Right cardiac atrium (tissue), 5 donors: Measurements from ENCODE around the gene BSDC1. TPM values are rescaled to one million over a fixed set of nuclear protein-coding genes. Genes with fewer than 3 reads are reported as not detected.

Experiments used
- ATAC-seq, 2 donors: fragments of 200-7000 bp; cut with Tn5 transposase; one replicate each; pipeline versions ENCODE4 v1.8.0 to v1.9.1; 2020; ENCODE audit warnings: moderate library complexity in 2 of 2, mild to moderate bottlenecking in 1 of 2
- DNase-seq, 3 donors: peaks; one replicate each; pipeline ENCODE4 v3.0.0-alpha.2; 2020
- H3K27ac ChIP-seq: one replicate; pipeline ENCODE4 v1.5.1; 2013; ENCODE audit warnings: mild to moderate bottlenecking, low read length, control low read depth, moderate library complexity
- H3K27me3 ChIP-seq: one replicate; pipeline ENCODE4 v1.6.1; 2013; ENCODE audit not compliant: control insufficient read depth, insufficient read depth
- H3K4me1 ChIP-seq: one replicate; pipeline ENCODE4 v1.6.1; 2013; ENCODE audit warnings: low read length; ENCODE audit not compliant: control insufficient read depth, insufficient read depth
- H3K4me3 ChIP-seq: one replicate; pipeline ENCODE4 v1.5.1; 2013; ENCODE audit warnings: low read length, control low read depth
- H3K9me3 ChIP-seq: one replicate; pipeline ENCODE4 v1.6.1; 2013; ENCODE audit warnings: low read length; ENCODE audit not compliant: control insufficient read depth
- WGBS: extraction: QIAGEN DNeasy Blood & Tissue Kit; methylation state at CpG from one replicate; pipeline ENCODE4 v1.1.7; 2013; 5-methylcytosine and 5-hydroxymethylcytosine counted together
- intact Hi-C, 4 donors: fragments of 100-400 bp; cut with DNase I; formaldehyde crosslinking; loops; one replicate each; pipeline versions ENCODE4 v1.11.0 to v1.14.0; 2022 to 2023
- polyA plus RNA-seq: library from polyadenylated mRNA; stranded (reverse); fragments of 200-250 nt; gene quantifications from one replicate; pipeline ENCODE4 v1.2.3, GENCODE V29; 2013
- total RNA-seq, 4 donors: library from RNA; stranded (reverse); fragmentation: NEBNext Ultra II Directional; extraction: Animal tissue kit (Norgen Biotek cat#: 25700); gene quantifications; one replicate each; pipeline ENCODE4 v1.2.1, GENCODE V29; 2021
- donor health status: healthy with polysubstance abuse.
- donor health status: DM: no; HTN: yes; CAD: no.
- donor health status: DM: no; HTN: no; CAD: no.
- donor health status: DM: no; HTN: yes; CAD: no; lungs with severe emphysema.
- donor health status: DM: yes; HTN: yes; CAD: no.

The BSDC1 gene
- total and polyA plus RNA-seq, 5 donors, result 37.1 to 56.0 (median 43.5) TPM

- H3K4me3 ChIP-seq, result peak overlapping the region; percentile 66
- no peak for DNase-seq
- intact Hi-C loops, result loop anchor here in 1 of 4 donors (10.0 kb wide), 1 partner anchor 481 kb away; the partner anchor contains the start of gene FNDC5
- peaks cover 2% of the 10 kb centered on the region for H3K4me1 ChIP-seq
- peak; percentile 10 to 30 for ATAC-seq
- WGBS, result under 1% methylated on average over 15 of the region's 15 CpGs
- peak overlapping the region; percentile 87 for H3K27ac ChIP-seq
- no peaks in the 10 kb centered on the region for H3K9me3 ChIP-seq
- no peaks in the 10 kb centered on the region for H3K27me3 ChIP-seq
These were observed 455 bp downstream of the BSDC1 start for GRCh38 chr1:32393832-32394140.

GRCh38 chr1:32393136-32393535 lies 1.1 kb downstream of the BSDC1 start:
- DNase-seq (no peak), ATAC-seq (no peak)
- H3K4me1 ChIP-seq, result peaks cover 2% of the 10 kb centered on the region
- intact Hi-C loops, result loop anchor here in 1 of 4 donors (10.0 kb wide), 1 partner anchor 482 kb away; the partner anchor contains the start of gene FNDC5
- no peaks in the 10 kb centered on the region for H3K27me3 ChIP-seq
- 33% methylated on average over 1 of the region's 1 CpG for WGBS
- no peak overlapping the region for H3K27ac ChIP-seq
- H3K9me3 ChIP-seq, result no peaks in the 10 kb centered on the region
- peak overlapping the region; percentile 66 for H3K4me3 ChIP-seq

- Histone ChIP-seq H3K27ac (no peak overlapping the region), H3K4me3 (no peak overlapping the region), H3K9me3 (no peaks in the 10 kb centered on the region), H3K27me3 (no peaks in the 10 kb centered on the region), H3K4me1 (peaks cover 2% of the 10 kb centered on the region)
- intact Hi-C loops, result loop anchor here in 1 of 4 donors (10.0 kb wide), 1 partner anchor 482 kb away; the partner anchor contains the start of gene FNDC5
- 41% methylated on average over 3 of the region's 3 CpGs for WGBS
- ATAC-seq, result no peak
- no peak for DNase-seq
These were observed 1.9 kb downstream of the BSDC1 start for GRCh38 chr1:32392325-32392724.

- Histone ChIP-seq H3K9me3 (no peaks in the 10 kb centered on the region), H3K4me1 (peaks cover 2% of the 10 kb centered on the region), H3K4me3 (no peak overlapping the region), H3K27me3 (no peaks in the 10 kb centered on the region), H3K27ac (no peak overlapping the region)
- intact Hi-C loops, result loop anchor here in 1 of 4 donors (10.0 kb wide), 1 partner anchor 484 kb away; the partner anchor contains the start of gene FNDC5
- no peak for ATAC-seq
- WGBS, result 42% methylated on average over 8 of the region's 8 CpGs
- no peak for DNase-seq
These were observed 3.1 kb downstream of the BSDC1 start for GRCh38 chr1:32390904-32391870.

- no peaks in the 10 kb centered on the region for H3K9me3 ChIP-seq
- no peak overlapping the region for H3K4me3 ChIP-seq
- no peaks in the 10 kb centered on the region for H3K27me3 ChIP-seq
- intact Hi-C loops, result no loop called here
- WGBS, result 62% methylated on average over 6 of the region's 6 CpGs
- ATAC-seq, result no peak
- peaks cover 2% of the 10 kb centered on the region for H3K4me1 ChIP-seq
- no peak overlapping the region for H3K27ac ChIP-seq
- DNase-seq, result no peak
These were observed 5.6 kb downstream of the BSDC1 start for GRCh38 chr1:32388641-32389040.

GRCh38 chr1:32386676-32387392 lies 7.4 kb downstream of the BSDC1 start:
- no peaks in the 10 kb centered on the region for H3K4me1 ChIP-seq
- 89% methylated on average over 13 of the region's 13 CpGs for WGBS
- no peaks in the 10 kb centered on the region for H3K27me3 ChIP-seq
- no peak for DNase-seq
- intact Hi-C loops, result no loop called here
- no peaks in the 10 kb centered on the region for H3K9me3 ChIP-seq
- no peak overlapping the region for H3K27ac ChIP-seq
- no peak overlapping the region for H3K4me3 ChIP-seq
- no peak for ATAC-seq

GRCh38 chr1:32380057-32380456 lies 14.2 kb downstream of the BSDC1 start:
- DNase-seq (no peak), ATAC-seq (no peak)
- intact Hi-C loops, result no loop called here
- Histone ChIP-seq H3K9me3 (no peaks in the 10 kb centered on the region), H3K27me3 (no peaks in the 10 kb centered on the region), H3K4me1 (no peaks in the 10 kb centered on the region), H3K4me3 (no peak overlapping the region), H3K27ac (no peak overlapping the region)
- 89% methylated on average over 9 of the region's 9 CpGs for WGBS

- ATAC-seq, result no peak
- no peak for DNase-seq
- Histone ChIP-seq H3K27ac (no peak overlapping the region), H3K4me1 (no peaks in the 10 kb centered on the region), H3K27me3 (no peaks in the 10 kb centered on the region), H3K9me3 (no peaks in the 10 kb centered on the region), H3K4me3 (no peak overlapping the region)
- 92% methylated on average over 12 of the region's 12 CpGs for WGBS
- intact Hi-C loops, result no loop called here
These were observed 16.6 kb downstream of the BSDC1 start for GRCh38 chr1:32377541-32378220.

GRCh38 chr1:32376199-32376598 lies 18.0 kb downstream of the BSDC1 start:
- Histone ChIP-seq H3K27me3 (no peaks in the 10 kb centered on the region), H3K27ac (no peak overlapping the region), H3K4me1 (no peaks in the 10 kb centered on the region), H3K4me3 (no peak overlapping the region), H3K9me3 (no peaks in the 10 kb centered on the region)
- ATAC-seq (no peak), DNase-seq (no peak)
- whole genome bisulfite sequencing, result 92% methylated on average over 11 of the region's 11 CpGs
- intact Hi-C loops, result no loop called here

GRCh38 chr1:32373996-32374592 lies 20.1 kb downstream of the BSDC1 start:
- H3K27ac ChIP-seq, result no peak overlapping the region
- DNase-seq (no peak), ATAC-seq (no peak)
- intact Hi-C loops, result no loop called here
- no peaks in the 10 kb centered on the region for H3K4me1 ChIP-seq
- 68% methylated on average over 1 of the region's 1 CpG for WGBS
- H3K4me3 ChIP-seq, result no peak overlapping the region
- H3K9me3 ChIP-seq, result no peaks in the 10 kb centered on the region
- no peaks in the 10 kb centered on the region for H3K27me3 ChIP-seq
